Measurements from ENCODE around the gene LRP1B.

DNA sequence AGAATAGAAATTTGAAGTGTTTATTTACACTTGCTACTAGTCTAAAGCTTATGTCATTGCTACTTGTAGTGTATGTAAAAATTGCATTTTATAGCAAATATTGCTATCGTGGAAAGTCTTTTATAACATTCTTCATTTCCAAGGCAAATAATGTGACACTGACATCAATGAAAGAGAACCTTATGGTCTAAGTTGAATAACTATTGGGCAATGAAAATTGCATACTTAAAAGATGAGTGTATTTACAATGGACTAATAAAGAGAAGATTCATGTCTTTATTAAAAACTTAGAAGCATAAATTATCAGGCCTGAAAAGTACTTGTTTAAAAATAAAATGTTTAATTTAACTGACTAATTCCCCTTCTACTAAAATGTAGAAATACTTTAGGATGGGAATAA, 82.2 kb downstream of the LRP1B start:
- TF ChIP-seq, protein P1, sequence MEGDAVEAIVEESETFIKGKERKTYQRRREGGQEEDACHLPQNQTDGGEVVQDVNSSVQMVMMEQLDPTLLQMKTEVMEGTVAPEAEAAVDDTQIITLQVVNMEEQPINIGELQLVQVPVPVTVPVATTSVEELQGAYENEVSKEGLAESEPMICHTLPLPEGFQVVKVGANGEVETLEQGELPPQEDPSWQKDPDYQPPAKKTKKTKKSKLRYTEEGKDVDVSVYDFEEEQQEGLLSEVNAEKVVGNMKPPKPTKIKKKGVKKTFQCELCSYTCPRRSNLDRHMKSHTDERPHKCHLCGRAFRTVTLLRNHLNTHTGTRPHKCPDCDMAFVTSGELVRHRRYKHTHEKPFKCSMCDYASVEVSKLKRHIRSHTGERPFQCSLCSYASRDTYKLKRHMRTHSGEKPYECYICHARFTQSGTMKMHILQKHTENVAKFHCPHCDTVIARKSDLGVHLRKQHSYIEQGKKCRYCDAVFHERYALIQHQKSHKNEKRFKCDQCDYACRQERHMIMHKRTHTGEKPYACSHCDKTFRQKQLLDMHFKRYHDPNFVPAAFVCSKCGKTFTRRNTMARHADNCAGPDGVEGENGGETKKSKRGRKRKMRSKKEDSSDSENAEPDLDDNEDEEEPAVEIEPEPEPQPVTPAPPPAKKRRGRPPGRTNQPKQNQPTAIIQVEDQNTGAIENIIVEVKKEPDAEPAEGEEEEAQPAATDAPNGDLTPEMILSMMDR (IDR thresholded peaks at IDR 0.05): no peak
- TF ChIP-seq POLR2A (IDR thresholded peaks at IDR 0.05): no peak
